Mammary epithelial cell (primary cell): ENCODE results near the gene BCL2L1.

Experiments used
- CTCF ChIP-seq, 2 donors: IDR thresholded peaks in 1 of 2; conservative IDR thresholded peaks in 1 of 2; 2 replicates each; pipeline ENCODE4 v1.5.1; 2011 to 2012; ENCODE audit warnings: inconsistent platforms in 2 of 2, low read length in 2 of 2, mild to moderate bottlenecking in 2 of 2, control low read depth in 1 of 2, low read depth in 1 of 2; ENCODE audit not compliant: insufficient read depth in 1 of 2; ENCODE audit errors: extremely low read depth in 1 of 2
- EZH2 ChIP-seq: IDR thresholded peaks from 2 replicates; pipeline ENCODE4 v1.6.1; 2012; ENCODE audit warnings: low read length, inconsistent platforms, borderline replicate concordance

- TF ChIP-seq CTCF (conservative IDR thresholded peaks at IDR 0.05 in 1 of 2, IDR thresholded peaks at IDR 0.05 in 1 of 2; ENCODE audit: extremely low read depth in 1 of 2, insufficient read depth in 1 of 2, low read depth in 1 of 2, low read length in 2 of 2) (no peak), EZH2 (no peak)
Measured at GRCh38 chr20:31670371-31671228, 52.1 kb downstream of the BCL2L1 start.
